ENCODE data around the gene RNF19B. TPM values are rescaled to one million over a fixed set of nuclear protein-coding genes. Genes with fewer than 3 reads are reported as not detected.

Gene RNF19B
- total and polyA plus RNA-seq, 9 donors, result 6.8 to 11.1 (median 9.7) TPM

DNA sequence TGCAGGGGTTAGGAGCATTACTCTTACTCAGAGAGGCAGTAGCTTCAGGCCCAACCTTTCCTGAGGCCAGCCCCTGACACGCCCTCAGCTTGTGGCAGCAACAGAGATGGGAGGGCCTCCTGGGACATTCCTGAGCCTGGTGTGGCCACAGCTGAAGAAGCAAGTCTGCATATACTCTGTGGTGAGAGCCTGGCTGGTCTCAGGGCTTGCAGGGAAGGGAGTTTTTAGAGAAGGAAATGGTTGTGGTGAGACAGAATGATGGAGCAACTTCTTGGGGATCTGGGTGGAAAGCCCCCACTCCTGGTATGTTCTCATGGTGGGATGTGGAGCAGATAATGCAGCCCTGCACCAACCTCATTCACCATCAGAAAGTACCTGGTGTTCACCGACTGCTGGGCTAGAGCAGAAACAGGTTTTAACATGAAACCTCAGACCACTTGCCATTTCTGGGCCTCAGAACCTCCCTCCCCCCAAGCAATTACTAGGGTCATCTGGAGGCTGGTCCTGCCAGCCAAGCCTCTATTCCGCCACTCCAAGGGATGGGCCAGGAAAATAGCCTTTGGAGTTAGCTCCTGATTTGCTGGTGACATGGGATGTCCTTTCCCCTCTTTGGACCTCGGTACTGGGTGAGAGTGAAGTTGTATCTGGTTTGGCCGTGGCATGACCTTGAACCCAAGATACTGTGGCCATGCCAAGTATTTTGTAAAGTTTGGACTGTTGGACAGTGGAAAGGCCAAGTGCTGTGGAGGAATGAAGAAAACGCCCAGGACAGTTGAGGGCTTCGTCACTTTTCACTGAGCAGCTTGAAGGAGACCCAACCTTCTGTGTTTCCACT, 28.1 kb upstream of the RNF19B start:
- H3K9me3 ChIP-seq (replicated peaks; ENCODE audit: control insufficient read depth, low read depth, low read length), result no peaks in the 10 kb centered on the region
- peak overlapping the region; percentile 74 for H3K27ac ChIP-seq (ENCODE audit: low read length)
- peaks cover 39% of the 10 kb centered on the region for H3K4me1 ChIP-seq (ENCODE audit: control insufficient read depth, insufficient read depth, low read length)
- no peaks in the 10 kb centered on the region for H3K36me3 ChIP-seq (ENCODE audit: control insufficient read depth, insufficient read depth, low read length)
- no peak overlapping the region for H3K4me3 ChIP-seq (ENCODE audit: low read length)
- 58% methylated on average over 4 of the region's 7 CpGs for WGBS (ENCODE audit: insufficient coverage)
- DNase-seq, result peak; percentile 76
- H3K27me3 ChIP-seq (ENCODE audit: control insufficient read depth, insufficient read depth, low read length), result no peaks in the 10 kb centered on the region

DNA sequence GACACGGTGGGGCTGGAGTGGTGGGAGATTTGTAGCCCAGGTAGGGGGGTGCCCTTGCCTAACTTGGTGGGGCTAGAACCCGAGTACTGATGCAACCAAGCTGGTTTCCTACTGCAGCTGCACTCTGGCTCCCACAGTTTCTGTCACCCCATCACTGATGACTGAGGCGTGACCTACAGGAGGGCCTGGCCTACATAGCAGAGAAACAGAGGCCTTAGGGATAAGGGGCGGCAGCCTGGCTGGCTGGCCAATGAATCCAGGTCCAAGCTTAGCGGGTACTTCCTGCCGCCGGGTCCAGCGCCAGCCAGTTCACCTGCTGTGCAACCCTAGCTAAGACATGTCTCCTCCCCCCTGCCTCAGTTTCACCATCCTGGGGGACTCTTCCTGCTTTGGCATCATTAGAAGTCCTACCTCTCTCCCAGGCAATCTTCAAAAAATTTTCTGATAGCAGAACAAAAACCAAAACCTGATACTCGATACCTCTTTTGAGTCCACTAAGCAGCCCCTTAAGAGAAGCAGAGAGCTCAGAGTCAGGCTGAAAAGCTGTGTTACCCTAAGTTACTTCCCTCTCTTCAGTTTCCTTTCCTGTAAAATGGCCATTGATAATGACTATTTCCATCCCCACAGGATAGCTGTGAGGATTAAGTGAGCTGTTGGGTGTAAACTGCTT, 27.3 kb upstream of the RNF19B start:
- no peaks in the 10 kb centered on the region for H3K9me3 ChIP-seq (replicated peaks; ENCODE audit: control insufficient read depth, low read depth, low read length)
- DNase-seq, result no peak
- WGBS (ENCODE audit: insufficient coverage), result 72% methylated on average over 6 of the region's 9 CpGs
- H3K4me3 ChIP-seq (ENCODE audit: low read length), result no peak overlapping the region
- peak overlapping the region; percentile 74 for H3K27ac ChIP-seq (ENCODE audit: low read length)
- peaks cover 33% of the 10 kb centered on the region for H3K4me1 ChIP-seq (ENCODE audit: control insufficient read depth, insufficient read depth, low read length)
- no peaks in the 10 kb centered on the region for H3K36me3 ChIP-seq (ENCODE audit: control insufficient read depth, insufficient read depth, low read length)
- no peaks in the 10 kb centered on the region for H3K27me3 ChIP-seq (ENCODE audit: control insufficient read depth, insufficient read depth, low read length)

DNA sequence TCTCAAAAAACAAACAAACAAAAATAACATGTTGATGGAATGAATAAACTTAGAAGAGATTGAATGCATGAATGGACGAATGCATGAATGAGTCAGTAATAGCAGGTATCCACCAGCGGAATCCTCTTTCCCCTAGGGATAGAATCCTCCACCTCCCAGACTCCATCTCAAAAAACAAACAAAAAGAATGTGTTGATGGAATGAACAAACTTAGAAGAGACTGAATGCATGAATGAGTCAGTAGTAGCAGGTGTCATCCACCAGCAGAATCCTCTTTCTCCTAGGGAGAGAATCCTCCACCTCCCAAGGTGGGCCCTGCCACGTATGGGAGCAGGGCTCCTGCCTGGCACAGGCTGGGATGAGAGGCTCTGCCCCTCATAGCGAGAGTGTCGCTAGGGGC, 26.8 kb upstream of the RNF19B start:
- DNase-seq, result no peak
- peak overlapping the region; percentile 74 for H3K27ac ChIP-seq (ENCODE audit: low read length)
- WGBS (ENCODE audit: insufficient coverage), result 100% methylated on average over 2 of the region's 5 CpGs

GRCh38 chr1:32990887-32991286, 26.3 kb upstream of the RNF19B start:
- Histone ChIP-seq H3K36me3 (ENCODE audit: control insufficient read depth, insufficient read depth, low read length) (no peaks in the 10 kb centered on the region), H3K4me1 (ENCODE audit: control insufficient read depth, insufficient read depth, low read length) (peaks cover 30% of the 10 kb centered on the region), H3K27ac (ENCODE audit: low read length) (no peak overlapping the region), H3K9me3 (replicated peaks; ENCODE audit: control insufficient read depth, low read depth, low read length) (no peaks in the 10 kb centered on the region), H3K27me3 (ENCODE audit: control insufficient read depth, insufficient read depth, low read length) (no peaks in the 10 kb centered on the region), H3K4me3 (ENCODE audit: low read length) (no peak overlapping the region)
- DNase-seq, result no peak
- WGBS (ENCODE audit: insufficient coverage), result 83% methylated on average over 1 of the region's 5 CpGs

More for the DNA sequence above, 26.8 kb upstream of the RNF19B start:
- Histone ChIP-seq H3K36me3 (ENCODE audit: control insufficient read depth, insufficient read depth, low read length) (no peaks in the 10 kb centered on the region), H3K9me3 (replicated peaks; ENCODE audit: control insufficient read depth, low read depth, low read length) (no peaks in the 10 kb centered on the region), H3K27me3 (ENCODE audit: control insufficient read depth, insufficient read depth, low read length) (no peaks in the 10 kb centered on the region), H3K4me1 (ENCODE audit: control insufficient read depth, insufficient read depth, low read length) (peaks cover 30% of the 10 kb centered on the region), H3K4me3 (ENCODE audit: low read length) (no peak overlapping the region)

GRCh38 chr1:32989160-32990050, 24.8 kb upstream of the RNF19B start:
- H3K36me3 ChIP-seq (ENCODE audit: control insufficient read depth, insufficient read depth, low read length), result no peaks in the 10 kb centered on the region
- WGBS (ENCODE audit: insufficient coverage), result 38% methylated on average over 2 of the region's 6 CpGs
- H3K4me3 ChIP-seq (ENCODE audit: low read length), result no peak overlapping the region
- H3K27ac ChIP-seq (ENCODE audit: low read length), result no peak overlapping the region
- H3K27me3 ChIP-seq (ENCODE audit: control insufficient read depth, insufficient read depth, low read length), result no peaks in the 10 kb centered on the region
- H3K4me1 ChIP-seq (ENCODE audit: control insufficient read depth, insufficient read depth, low read length), result peaks cover 30% of the 10 kb centered on the region
- H3K9me3 ChIP-seq (replicated peaks; ENCODE audit: control insufficient read depth, low read depth, low read length), result no peaks in the 10 kb centered on the region
- peak; percentile 80 for DNase-seq

- H3K9me3 ChIP-seq (replicated peaks; ENCODE audit: control insufficient read depth, low read depth, low read length), result no peaks in the 10 kb centered on the region
- no peak for DNase-seq
- no peaks in the 10 kb centered on the region for H3K36me3 ChIP-seq (ENCODE audit: control insufficient read depth, insufficient read depth, low read length)
- H3K4me3 ChIP-seq (ENCODE audit: low read length), result no peak overlapping the region
- no peaks in the 10 kb centered on the region for H3K27me3 ChIP-seq (ENCODE audit: control insufficient read depth, insufficient read depth, low read length)
- H3K4me1 ChIP-seq (ENCODE audit: control insufficient read depth, insufficient read depth, low read length), result peaks cover 24% of the 10 kb centered on the region
- H3K27ac ChIP-seq (ENCODE audit: low read length), result no peak overlapping the region
Measured at GRCh38 chr1:32988665-32989064, 24.1 kb upstream of the RNF19B start.

DNA sequence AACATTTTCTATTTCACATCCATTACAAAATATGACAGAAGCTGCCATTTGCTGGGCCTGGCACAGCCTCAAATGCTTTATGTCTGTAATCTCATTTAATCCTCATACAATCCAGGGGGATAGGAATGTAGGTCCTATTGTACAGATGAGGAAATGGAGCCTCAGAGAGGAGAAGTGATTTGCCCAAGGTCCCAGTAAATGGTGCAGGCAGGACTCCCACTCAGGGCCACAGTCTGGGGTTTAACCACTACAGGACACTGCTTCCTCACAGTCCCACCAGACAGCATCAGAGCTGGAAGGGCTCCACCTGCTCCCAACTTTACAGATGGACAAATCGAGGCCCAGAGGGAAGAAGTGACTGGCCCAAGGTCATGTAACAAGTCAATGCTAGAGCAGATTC, 20.6 kb upstream of the RNF19B start:
- H3K36me3 ChIP-seq (ENCODE audit: control insufficient read depth, insufficient read depth, low read length), result no peaks in the 10 kb centered on the region
- H3K4me3 ChIP-seq (ENCODE audit: low read length), result no peak overlapping the region
- H3K9me3 ChIP-seq (replicated peaks; ENCODE audit: control insufficient read depth, low read depth, low read length), result no peaks in the 10 kb centered on the region
- DNase-seq, result no peak
- H3K4me1 ChIP-seq (ENCODE audit: control insufficient read depth, insufficient read depth, low read length), result peaks cover 9% of the 10 kb centered on the region
- no peaks in the 10 kb centered on the region for H3K27me3 ChIP-seq (ENCODE audit: control insufficient read depth, insufficient read depth, low read length)
- 80% methylated on average over 1 of the region's 1 CpG for WGBS (ENCODE audit: insufficient coverage)
- no peak overlapping the region for H3K27ac ChIP-seq (ENCODE audit: low read length)

DNA sequence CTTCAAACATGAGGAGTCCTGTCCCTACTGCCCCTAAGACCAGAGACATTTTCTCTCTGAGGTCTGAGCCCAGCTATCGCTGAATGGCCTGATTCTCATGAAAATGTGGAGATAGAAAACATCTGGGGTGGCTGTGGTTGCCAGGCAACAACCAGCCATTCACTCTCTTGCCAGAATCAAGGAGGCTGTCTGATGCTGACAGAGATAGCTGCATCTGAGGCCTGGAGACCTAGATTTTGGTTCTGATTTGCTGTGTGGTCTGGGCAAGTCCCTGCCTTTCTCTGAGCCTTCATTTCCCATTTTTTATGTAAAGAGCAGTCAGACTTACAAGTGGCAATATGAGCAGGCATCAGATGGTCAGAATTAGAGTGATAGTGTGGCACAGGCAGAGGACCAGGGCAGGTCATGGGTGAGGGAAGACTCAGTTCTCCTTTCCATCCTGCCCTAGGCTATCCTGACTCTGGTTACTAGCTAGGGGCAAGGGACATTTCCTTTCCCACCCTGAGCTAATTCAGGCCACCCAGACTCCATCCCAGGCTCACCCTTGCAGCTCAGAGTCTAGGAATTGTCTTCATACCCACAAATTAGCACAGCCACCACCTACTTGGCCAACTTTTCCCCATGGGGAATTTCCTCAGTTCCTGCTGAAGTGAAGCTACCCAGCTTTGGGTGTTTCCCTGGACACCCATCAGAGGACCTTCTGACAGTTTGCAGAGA, 20.0 kb upstream of the RNF19B start:
- Histone ChIP-seq H3K4me1 (ENCODE audit: control insufficient read depth, insufficient read depth, low read length) (peaks cover 9% of the 10 kb centered on the region), H3K27ac (ENCODE audit: low read length) (no peak overlapping the region), H3K4me3 (ENCODE audit: low read length) (no peak overlapping the region), H3K36me3 (ENCODE audit: control insufficient read depth, insufficient read depth, low read length) (no peaks in the 10 kb centered on the region), H3K27me3 (ENCODE audit: control insufficient read depth, insufficient read depth, low read length) (no peaks in the 10 kb centered on the region), H3K9me3 (replicated peaks; ENCODE audit: control insufficient read depth, low read depth, low read length) (no peaks in the 10 kb centered on the region)
- WGBS (ENCODE audit: insufficient coverage), result no CpG with 5 or more reads among the region's 1 CpG
- DNase-seq, result no peak

GRCh38 chr1:32984090-32984454, 19.5 kb upstream of the RNF19B start:
- DNase-seq, result no peak
- WGBS (ENCODE audit: insufficient coverage), result 40% methylated on average over 1 of the region's 4 CpGs
- Histone ChIP-seq H3K27me3 (ENCODE audit: control insufficient read depth, insufficient read depth, low read length) (no peaks in the 10 kb centered on the region), H3K36me3 (ENCODE audit: control insufficient read depth, insufficient read depth, low read length) (no peaks in the 10 kb centered on the region), H3K27ac (ENCODE audit: low read length) (no peak overlapping the region), H3K4me3 (ENCODE audit: low read length) (no peak overlapping the region), H3K4me1 (ENCODE audit: control insufficient read depth, insufficient read depth, low read length) (peaks cover 6% of the 10 kb centered on the region), H3K9me3 (replicated peaks; ENCODE audit: control insufficient read depth, low read depth, low read length) (no peaks in the 10 kb centered on the region)

Data from muscle of leg (tissue), 11 donors.